HG02678 (cell line): Measurements from ENCODE around the gene GAS6.

Experiments
- ATAC-seq: cut with Tn5 transposase; IDR thresholded peaks from one replicate; pipeline ENCODE4 v1.9.1; 2021; ENCODE audit warnings: mild to moderate bottlenecking, moderate library complexity; ENCODE audit not compliant: unreplicated experiment

GAS6 gene

GRCh38 chr13:113854238-113855011 is 9.5 kb downstream of the GAS6 start:
- no peak for ATAC-seq

GRCh38 chr13:113853518-113854237 is 10.2 kb downstream of the GAS6 start:
- ATAC-seq, result no peak

- ATAC-seq, result no peak
Measured at GRCh38 chr13:113852536-113853517, 11.0 kb downstream of the GAS6 start.

- no peak for ATAC-seq
Measured at GRCh38 chr13:113851826-113852535, 11.9 kb downstream of the GAS6 start.

GRCh38 chr13:113851480-113851803 is 12.4 kb downstream of the GAS6 start:
- ATAC-seq, result no peak

GRCh38 chr13:113850722-113851479 is 13.0 kb downstream of the GAS6 start:
- ATAC-seq, result no peak

GRCh38 chr13:113849981-113850721 is 13.7 kb downstream of the GAS6 start:
- ATAC-seq, result no peak

GRCh38 chr13:113849546-113849945 is 14.3 kb downstream of the GAS6 start:
- no peak for ATAC-seq

- no peak for ATAC-seq
Measured at GRCh38 chr13:113848431-113849260, 15.2 kb downstream of the GAS6 start.

- ATAC-seq, result no peak
Measured at GRCh38 chr13:113848020-113848419, 15.9 kb downstream of the GAS6 start.

GRCh38 chr13:113846636-113847318 is 17.1 kb downstream of the GAS6 start:
- ATAC-seq, result no peak

GRCh38 chr13:113845723-113846635 is 17.9 kb downstream of the GAS6 start:
- no peak for ATAC-seq

- no peak for ATAC-seq
Measured at GRCh38 chr13:113845055-113845454, 18.8 kb downstream of the GAS6 start.

GRCh38 chr13:113843864-113844556 is 19.9 kb downstream of the GAS6 start:
- ATAC-seq, result no peak

- ATAC-seq, result no peak
Measured at GRCh38 chr13:113843063-113843654, 20.7 kb downstream of the GAS6 start.
